Trophoblast cell (in vitro differentiated cells and primary cell): ENCODE results near the gene NAV3.

ENCODE experiments used
- DNase-seq, 2 donors: peaks; one replicate each; pipeline ENCODE4 v3.0.0-alpha.2; 2016
- H2AFZ ChIP-seq: 2 replicates; pipeline ENCODE4 v1.6.1; 2013; ENCODE audit warnings: low read length, moderate library complexity, mild to moderate bottlenecking; ENCODE audit not compliant: insufficient read depth, poor library complexity
- H2AK5ac ChIP-seq: 2 replicates; pipeline ENCODE4 v1.6.1; 2013; ENCODE audit warnings: mild to moderate bottlenecking, low read length
- H2BK120ac ChIP-seq: 2 replicates; pipeline ENCODE4 v1.6.1; 2013; ENCODE audit warnings: low read length, mild to moderate bottlenecking, moderate library complexity; ENCODE audit not compliant: insufficient read depth, poor library complexity
- H2BK12ac ChIP-seq: 2 replicates; pipeline ENCODE4 v1.6.1; 2013; ENCODE audit warnings: mild to moderate bottlenecking, low read length, moderate library complexity
- H2BK5ac ChIP-seq: 2 replicates; pipeline ENCODE4 v1.6.1; 2013; ENCODE audit warnings: low read length, low read depth, moderate library complexity, mild to moderate bottlenecking; ENCODE audit not compliant: poor library complexity
- H3K14ac ChIP-seq: 2 replicates; pipeline ENCODE4 v1.6.1; 2013; ENCODE audit warnings: mild to moderate bottlenecking, low read length
- H3K18ac ChIP-seq: 2 replicates; pipeline ENCODE4 v1.6.1; 2013; ENCODE audit warnings: mild to moderate bottlenecking, low read length
- H3K23ac ChIP-seq: 2 replicates; pipeline ENCODE4 v1.6.1; 2013; ENCODE audit warnings: low read length
- H3K27ac ChIP-seq: 2 replicates; pipeline ENCODE4 v1.5.1; 2013; ENCODE audit warnings: low read depth, mild to moderate bottlenecking, inconsistent platforms, low read length, moderate library complexity
- H3K27me3 ChIP-seq: 2 replicates; pipeline ENCODE4 v1.6.1; 2013; ENCODE audit warnings: inconsistent platforms, mild to moderate bottlenecking, low read length, moderate library complexity; ENCODE audit not compliant: insufficient read depth
- H3K36me3 ChIP-seq, 2 experiments: 1 replicate in 1 of 2; 2 replicates in 1 of 2; pipeline ENCODE4 v1.6.1; 2013; ENCODE audit warnings: low read length in 2 of 2, mild to moderate bottlenecking in 2 of 2, moderate library complexity in 1 of 2; ENCODE audit not compliant: insufficient read depth in 2 of 2, control insufficient read depth in 1 of 2
- H3K4ac ChIP-seq: 2 replicates; pipeline ENCODE4 v1.6.1; 2013; ENCODE audit warnings: low read depth, mild to moderate bottlenecking, low read length, moderate library complexity
- H3K4me1 ChIP-seq, 2 experiments: 1 replicate in 1 of 2; 2 replicates in 1 of 2; pipeline ENCODE4 v1.6.1; 2013; ENCODE audit warnings: low read length in 2 of 2, mild to moderate bottlenecking in 2 of 2, moderate library complexity in 1 of 2; ENCODE audit not compliant: insufficient read depth in 2 of 2, control insufficient read depth in 1 of 2
- H3K4me2 ChIP-seq: 2 replicates; pipeline ENCODE4 v1.6.1; 2013; ENCODE audit warnings: inconsistent platforms, mild to moderate bottlenecking, low read length, moderate library complexity
- H3K4me3 ChIP-seq: 2 replicates; pipeline ENCODE4 v1.5.1; 2013; ENCODE audit warnings: mild to moderate bottlenecking, low read depth, low read length, inconsistent platforms
- H3K79me1 ChIP-seq: one replicate; pipeline ENCODE4 v1.6.1; 2013; ENCODE audit warnings: low read length
- H3K79me2 ChIP-seq: 2 replicates; pipeline ENCODE4 v1.6.1; 2013; ENCODE audit warnings: low read length, mild to moderate bottlenecking; ENCODE audit not compliant: control insufficient read depth, insufficient read depth, poor library complexity
- H3K9ac ChIP-seq: 2 replicates; pipeline ENCODE4 v1.6.1; 2013; ENCODE audit warnings: mild to moderate bottlenecking, low read length
- H3K9me3 ChIP-seq: 2 replicates; pipeline ENCODE4 v1.6.1; 2013; ENCODE audit warnings: low read depth, mild to moderate bottlenecking, control low read depth, inconsistent platforms, low read length; ENCODE audit not compliant: insufficient read depth
- H4K12ac ChIP-seq: 2 replicates; pipeline ENCODE4 v1.6.1; 2013; ENCODE audit warnings: low read depth, mild to moderate bottlenecking, low read length, moderate library complexity
- H4K8ac ChIP-seq: 2 replicates; pipeline ENCODE4 v1.6.1; 2013; ENCODE audit warnings: low read depth, mild to moderate bottlenecking, low read length, moderate library complexity
- H4K91ac ChIP-seq: one replicate; pipeline ENCODE4 v1.6.1; 2013; ENCODE audit warnings: low read depth, mild to moderate bottlenecking, low read length, moderate library complexity
- WGBS: extraction: QIAGEN DNeasy Blood & Tissue Kit; methylation state at CpG from one replicate; pipeline ENCODE4 v1.1.7; 2013; ENCODE audit warnings: missing lambda C conversion rate; ENCODE audit not compliant: insufficient read length, insufficient coverage; ENCODE audit errors: extremely low coverage; 5-methylcytosine and 5-hydroxymethylcytosine counted together

The NAV3 gene

GRCh38 chr12:77947746-77948145 lies 117.1 kb downstream of the NAV3 start:
- Histone ChIP-seq H3K27ac (no peak overlapping the region), H3K27me3 (no peaks in the 10 kb centered on the region), H3K18ac (no peak overlapping the region), H3K4me3 (no peak overlapping the region), H3K4me1 (no peaks in the 10 kb centered on the region), H3K4ac (no peak overlapping the region), H4K91ac (no peak overlapping the region), H2AFZ (no peak overlapping the region), H3K14ac (no peak overlapping the region), H4K8ac (no peak overlapping the region), H3K23ac (no peak overlapping the region), H3K9ac (no peak overlapping the region), H4K12ac (no peak overlapping the region), H3K9me3 (no peaks in the 10 kb centered on the region), H2BK12ac (no peak overlapping the region), H2AK5ac (no peak overlapping the region), H3K36me3 (no peaks in the 10 kb centered on the region), H2BK5ac (no peak overlapping the region), H3K79me1 (no peaks in the 10 kb centered on the region), H3K79me2 (no peaks in the 10 kb centered on the region), H2BK120ac (no peak overlapping the region), H3K4me2 (no peak overlapping the region)
- WGBS, result no CpG with 5 or more reads among the region's 1 CpG
- peak; percentile 5 to 85 for DNase-seq

GRCh38 chr12:77949943-77950342 lies 119.2 kb downstream of the NAV3 start:
- H3K4me2 ChIP-seq, result no peak overlapping the region
- no peak overlapping the region for H4K8ac ChIP-seq
- no peak overlapping the region for H2AFZ ChIP-seq
- no peak overlapping the region for H2BK12ac ChIP-seq
- H3K79me2 ChIP-seq, result no peaks in the 10 kb centered on the region
- no peak overlapping the region for H3K9ac ChIP-seq
- no peaks in the 10 kb centered on the region for H3K27me3 ChIP-seq
- H3K27ac ChIP-seq, result no peak overlapping the region
- no peak overlapping the region for H4K91ac ChIP-seq
- no peak overlapping the region for H3K23ac ChIP-seq
- H2BK120ac ChIP-seq, result no peak overlapping the region
- no peaks in the 10 kb centered on the region for H3K9me3 ChIP-seq
- DNase-seq, result no peak
- H3K36me3 ChIP-seq, result no peaks in the 10 kb centered on the region
- H3K4me1 ChIP-seq, result no peaks in the 10 kb centered on the region
- no peak overlapping the region for H3K4ac ChIP-seq
- H3K4me3 ChIP-seq, result no peak overlapping the region
- H2BK5ac ChIP-seq, result no peak overlapping the region
- H3K79me1 ChIP-seq, result no peaks in the 10 kb centered on the region
- no peak overlapping the region for H3K14ac ChIP-seq
- no peak overlapping the region for H4K12ac ChIP-seq
- no peak overlapping the region for H3K18ac ChIP-seq
- H2AK5ac ChIP-seq, result no peak overlapping the region

- H2BK12ac ChIP-seq, result no peak overlapping the region
- no peak overlapping the region for H4K8ac ChIP-seq
- H3K14ac ChIP-seq, result no peak overlapping the region
- no peaks in the 10 kb centered on the region for H3K79me2 ChIP-seq
- H4K12ac ChIP-seq, result no peak overlapping the region
- H3K4me3 ChIP-seq, result no peak overlapping the region
- no peaks in the 10 kb centered on the region for H3K9me3 ChIP-seq
- no peak overlapping the region for H2AK5ac ChIP-seq
- peak overlapping the region; percentile 15 for H3K23ac ChIP-seq
- no peak overlapping the region for H4K91ac ChIP-seq
- no peaks in the 10 kb centered on the region for H3K27me3 ChIP-seq
- no peak overlapping the region for H2AFZ ChIP-seq
- no peak overlapping the region for H3K4ac ChIP-seq
- H3K79me1 ChIP-seq, result no peaks in the 10 kb centered on the region
- H3K4me1 ChIP-seq, result no peaks in the 10 kb centered on the region
- H2BK120ac ChIP-seq, result no peak overlapping the region
- no CpG with 5 or more reads among the region's 7 CpGs for WGBS
- peak; percentile 5 to 7 for DNase-seq
- H3K4me2 ChIP-seq, result no peak overlapping the region
- H3K27ac ChIP-seq, result no peak overlapping the region
- H3K18ac ChIP-seq, result no peak overlapping the region
- H3K36me3 ChIP-seq, result no peaks in the 10 kb centered on the region
- no peak overlapping the region for H2BK5ac ChIP-seq
- no peak overlapping the region for H3K9ac ChIP-seq
Measured at GRCh38 chr12:77953528-77954205, 123.0 kb downstream of the NAV3 start.

GRCh38 chr12:77954206-77954555 lies 123.5 kb downstream of the NAV3 start:
- H2BK12ac ChIP-seq, result no peak overlapping the region
- no peak overlapping the region for H3K23ac ChIP-seq
- H2BK120ac ChIP-seq, result no peak overlapping the region
- H3K9me3 ChIP-seq, result no peaks in the 10 kb centered on the region
- H4K91ac ChIP-seq, result no peak overlapping the region
- H3K79me2 ChIP-seq, result no peaks in the 10 kb centered on the region
- H3K4ac ChIP-seq, result no peak overlapping the region
- DNase-seq, result peak in 1 of 2 donors; percentile 8
- H3K4me1 ChIP-seq, result no peaks in the 10 kb centered on the region
- H3K9ac ChIP-seq, result no peak overlapping the region
- no peak overlapping the region for H3K4me3 ChIP-seq
- no CpG with 5 or more reads among the region's 1 CpG for WGBS
- H3K27me3 ChIP-seq, result no peaks in the 10 kb centered on the region
- H3K79me1 ChIP-seq, result no peaks in the 10 kb centered on the region
- H2AK5ac ChIP-seq, result no peak overlapping the region
- no peak overlapping the region for H4K12ac ChIP-seq
- no peak overlapping the region for H4K8ac ChIP-seq
- H3K14ac ChIP-seq, result no peak overlapping the region
- H3K4me2 ChIP-seq, result no peak overlapping the region
- H3K36me3 ChIP-seq, result no peaks in the 10 kb centered on the region
- no peak overlapping the region for H2BK5ac ChIP-seq
- H3K18ac ChIP-seq, result no peak overlapping the region
- no peak overlapping the region for H3K27ac ChIP-seq
- H2AFZ ChIP-seq, result no peak overlapping the region
